Endothelial cell of umbilical vein (primary cell): ENCODE data around the gene ZNF548. TPM values are rescaled to one million over a fixed set of nuclear protein-coding genes. Genes with fewer than 3 reads are reported as not detected.

Source experiments
- BruUV-seq: library from RNA; stranded (reverse); fragments of 400-500 nt; replicated peaks from 2 replicates; lab custom pipeline; 2021; lab: Mats Ljungman, UMichigan
- CTCF ChIA-PET: fragments of 300-600, 350-600 bp; sonication (Branson Sonifier 250); formaldehyde crosslinking; loops from one replicate; lab custom pipeline; 2021; ENCODE audit warnings: antibody characterized with exemption, inconsistent platforms; lab: Charles Lee
- POLR2A ChIA-PET: fragments of 300-600, 350-600 bp; sonication (Branson Sonifier 250); formaldehyde crosslinking; loops from one replicate; lab custom pipeline; 2021; ENCODE audit warnings: antibody characterized with exemption, inconsistent platforms; lab: Charles Lee
- DNase-seq: peaks from one replicate; pipeline ENCODE4 v3.0.0-alpha.2; 2011; ENCODE audit warnings: low read depth, low spot score
- FAIRE-seq: peaks from 2 replicates; lab custom pipeline; 2011; peaks lifted over from hg19 to GRCh38; lab: Jason Lieb, UNC
- H2AFZ ChIP-seq: 2 replicates; pipeline ENCODE4 v1.6.0; 2012; ENCODE audit warnings: low read depth, low read length, control low read depth, inconsistent platforms
- H3K27ac ChIP-seq: 2 replicates; pipeline ENCODE4 v1.5.1; 2011; ENCODE audit warnings: low read depth, mild to moderate bottlenecking, control low read depth, low read length, moderate library complexity; ENCODE audit not compliant: insufficient read depth
- H3K27me3 ChIP-seq, 2 experiments: 2 replicates each; pipeline versions ENCODE4 v1.6.0 to v1.6.1; 2011; ENCODE audit warnings: low read length in 2 of 2, mixed read lengths in 1 of 2; ENCODE audit not compliant: control insufficient read depth in 2 of 2, insufficient read depth in 2 of 2
- H3K36me3 ChIP-seq, 2 experiments: 2 replicates in 1 of 2; 3 replicates in 1 of 2; pipeline ENCODE4 v1.5.1; 2011; ENCODE audit warnings: low read length in 2 of 2, mild to moderate bottlenecking in 1 of 2, moderate library complexity in 1 of 2; ENCODE audit not compliant: control insufficient read depth in 2 of 2, insufficient read depth in 2 of 2; ENCODE audit errors: extremely low read depth in 1 of 2
- H3K4me1 ChIP-seq: 3 replicates; pipeline ENCODE4 v1.5.1; 2011; ENCODE audit warnings: mild to moderate bottlenecking, low read length; ENCODE audit not compliant: control insufficient read depth, insufficient read depth; ENCODE audit errors: extremely low read depth
- H3K4me2 ChIP-seq: 2 replicates; pipeline ENCODE4 v1.6.1; 2011; ENCODE audit warnings: low read length, control low read depth, mixed read lengths; ENCODE audit not compliant: insufficient read depth
- H3K4me3 ChIP-seq, 3 experiments: fragments of 200-600 bp in 1 of 3; sonication (generic), shearing (Covaris generic) in 1 of 3; replicated peaks in 1 of 3; 2 replicates each; pipeline ENCODE4 v1.5.1; 2011 to 2016; ENCODE audit warnings: control low read depth in 3 of 3, low read length in 3 of 3, mild to moderate bottlenecking in 2 of 3, inconsistent platforms in 1 of 3, low read depth in 1 of 3, moderate library complexity in 1 of 3; ENCODE audit not compliant: insufficient read depth in 1 of 3
- H3K79me2 ChIP-seq: 2 replicates; pipeline ENCODE4 v1.6.0; 2012; ENCODE audit warnings: low read length, inconsistent platforms; ENCODE audit not compliant: control insufficient read depth, insufficient read depth
- H3K9ac ChIP-seq: replicated peaks from 2 replicates; pipeline ENCODE3; 2011; ENCODE audit warnings: low read length, control low read depth; ENCODE audit not compliant: insufficient read depth; ENCODE audit errors: extremely low read depth
- H3K9me1 ChIP-seq: replicated peaks from 3 replicates; pipeline ENCODE4 v1.6.0; 2011; ENCODE audit warnings: mild to moderate bottlenecking, low read length; ENCODE audit not compliant: control insufficient read depth, insufficient read depth; ENCODE audit errors: extremely low read depth
- H3K9me3 ChIP-seq: replicated peaks from 2 replicates; pipeline ENCODE4 v1.5.1; 2012; ENCODE audit warnings: low read length, inconsistent platforms; ENCODE audit not compliant: control insufficient read depth, insufficient read depth
- H4K20me1 ChIP-seq: replicated peaks from 2 replicates; pipeline ENCODE3; 2011; ENCODE audit warnings: mild to moderate bottlenecking, low read length; ENCODE audit not compliant: control insufficient read depth, insufficient read depth; ENCODE audit errors: extremely low read depth
- MAX ChIP-seq: IDR thresholded peaks from 2 replicates; pipeline ENCODE4 v1.6.1; 2011; ENCODE audit not compliant: insufficient read depth, insufficient read length
- POLR2AphosphoS5 ChIP-seq: IDR thresholded peaks from 2 replicates; pipeline ENCODE4 v1.6.1; 2012; ENCODE audit warnings: low read depth, mild to moderate bottlenecking, control low read depth, low read length, moderate library complexity; ENCODE audit not compliant: insufficient read depth
- dilution Hi-C: fragments of 300-500 bp; cut with MboI; formaldehyde crosslinking; loops from one replicate; pipeline ENCODE4 v1.15.0; 2019; ENCODE audit warnings: low sequenced_read_pairs; ENCODE audit not compliant: extremely low pct_ligation_motif_present
- intact Hi-C: fragments of 100-400 bp; cut with micrococcal nuclease; formaldehyde crosslinking; loops from one replicate; pipeline ENCODE4 v1.10.0; 2022
- polyA plus RNA-seq, 4 experiments: library from polyadenylated mRNA; depleted of rRNA in 3 of 4; stranded (reverse) in 3 of 4; unstranded in 1 of 4; fragments of >200 nt; gene quantifications; 2 replicates each; pipeline versions ENCODE4 v1.2.1 to v1.2.3, GENCODE V29; 2011 to 2012; ENCODE audit warnings: missing spikeins in 1 of 4
- total RNA-seq: library from RNA; stranded (reverse); gene quantifications from 2 replicates; pipeline ENCODE4 v1.2.3, GENCODE V29; 2021
- TF ChIP-seq, protein P1 (sequence below), 2 donors: IDR thresholded peaks; 1 replicate in 1 of 2; 2 replicates in 1 of 2; pipeline ENCODE4 v1.5.1; 2011; ENCODE audit warnings: low read length in 2 of 2, mild to moderate bottlenecking in 2 of 2, moderate library complexity in 2 of 2, control low read depth in 1 of 2, inconsistent platforms in 1 of 2, low read depth in 1 of 2; ENCODE audit not compliant: insufficient read depth in 1 of 2; ENCODE audit errors: extremely low read depth in 1 of 2

Gene ZNF548
- total and polyA plus RNA-seq, 2 donors (not counting 3 experiments of a cell fraction or from before 2014, with no cell fraction given) = 7.7 to 8.8 TPM

DNA sequence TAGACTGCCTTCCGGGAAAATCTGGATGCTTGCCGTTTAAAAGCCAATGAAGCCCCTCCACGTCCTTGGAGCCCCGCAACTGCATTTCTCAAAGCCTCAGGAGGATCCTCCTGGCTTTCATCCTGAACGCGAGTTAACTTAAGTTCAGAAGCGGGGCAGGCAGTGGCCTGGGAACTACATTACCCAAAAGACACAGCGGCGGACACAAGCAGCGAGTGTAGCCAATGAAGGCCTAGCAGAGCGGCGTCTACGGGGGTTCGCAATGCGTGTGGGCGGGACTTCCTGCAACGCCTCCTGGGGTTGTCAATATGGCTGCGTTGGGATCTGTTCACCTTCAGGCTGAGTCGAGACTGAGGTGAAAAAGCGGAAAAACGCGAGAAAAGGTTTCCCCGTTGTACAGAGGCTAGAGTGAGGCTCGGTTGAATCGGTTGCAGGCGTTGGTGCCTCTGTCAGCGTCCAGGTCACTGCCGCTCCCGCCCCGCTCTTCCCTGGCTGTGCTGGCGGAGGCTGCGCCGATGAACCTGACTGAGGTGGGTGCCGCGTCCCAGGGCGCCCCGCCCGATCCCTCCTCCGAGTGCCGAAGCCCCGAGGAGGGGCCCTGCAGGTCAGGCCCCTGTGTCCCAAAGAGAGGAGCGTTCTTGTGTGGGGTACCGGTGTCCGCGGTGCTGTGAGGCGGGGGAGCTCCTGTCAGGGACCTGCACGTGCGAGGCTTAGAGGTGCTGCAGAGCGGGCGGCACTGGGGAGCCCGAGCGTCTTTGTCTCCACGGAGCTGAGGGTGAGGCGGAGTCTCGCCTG is 21.4 kb downstream of the ZNF548 start, which contains the start of gene ZNF17:
Gene ZNF17, plus strand, starts transcription at position 285 of the 795 bp plus-strand sequence. CDS start 2,455 bp downstream, outside the sequence.
- CTCF ChIA-PET = no interaction called here
- intact Hi-C loops = loop anchor here (1.0 to 10.0 kb wide), 6 partner anchors 22 to 743 kb away; partner anchors contain the start of genes TRAPPC2B, ZNF547, ZNF548 and ZNF749

More for the DNA sequence above, 21.4 kb downstream of the ZNF548 start, which contains the start of gene ZNF17:
- no peaks in the 10 kb centered on the region for H3K27me3 ChIP-seq
- no peaks in the 10 kb centered on the region for H3K9me3 ChIP-seq
- no peaks in the 10 kb centered on the region for H4K20me1 ChIP-seq
- TF ChIP-seq, protein P1, sequence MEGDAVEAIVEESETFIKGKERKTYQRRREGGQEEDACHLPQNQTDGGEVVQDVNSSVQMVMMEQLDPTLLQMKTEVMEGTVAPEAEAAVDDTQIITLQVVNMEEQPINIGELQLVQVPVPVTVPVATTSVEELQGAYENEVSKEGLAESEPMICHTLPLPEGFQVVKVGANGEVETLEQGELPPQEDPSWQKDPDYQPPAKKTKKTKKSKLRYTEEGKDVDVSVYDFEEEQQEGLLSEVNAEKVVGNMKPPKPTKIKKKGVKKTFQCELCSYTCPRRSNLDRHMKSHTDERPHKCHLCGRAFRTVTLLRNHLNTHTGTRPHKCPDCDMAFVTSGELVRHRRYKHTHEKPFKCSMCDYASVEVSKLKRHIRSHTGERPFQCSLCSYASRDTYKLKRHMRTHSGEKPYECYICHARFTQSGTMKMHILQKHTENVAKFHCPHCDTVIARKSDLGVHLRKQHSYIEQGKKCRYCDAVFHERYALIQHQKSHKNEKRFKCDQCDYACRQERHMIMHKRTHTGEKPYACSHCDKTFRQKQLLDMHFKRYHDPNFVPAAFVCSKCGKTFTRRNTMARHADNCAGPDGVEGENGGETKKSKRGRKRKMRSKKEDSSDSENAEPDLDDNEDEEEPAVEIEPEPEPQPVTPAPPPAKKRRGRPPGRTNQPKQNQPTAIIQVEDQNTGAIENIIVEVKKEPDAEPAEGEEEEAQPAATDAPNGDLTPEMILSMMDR (IDR thresholded peaks at IDR 0.05; ENCODE audit: extremely low read depth in 1 of 2, insufficient read depth in 1 of 2, low read depth in 1 of 2, low read length in 2 of 2) = no peak
- TF ChIP-seq MAX (no peak), POLR2AphosphoS5 (no peak)
- DNase-seq = peak; percentile 95
- H3K4me1 ChIP-seq = peaks cover 8% of the 10 kb centered on the region
- peak; percentile 96 for FAIRE-seq
- no peak within 1 kb of the TSS for H3K27ac ChIP-seq
- H3K4me3 ChIP-seq = peak within 1 kb of the TSS; percentile 91 to 99 (median 97)
- peak within 1 kb of the TSS; percentile 99 for H2AFZ ChIP-seq
- no peaks in the 10 kb centered on the region for H3K9me1 ChIP-seq
- POLR2A ChIA-PET = no interaction called here
- peak within 1 kb of the TSS; percentile 92 for H3K4me2 ChIP-seq
- H3K79me2 ChIP-seq = peaks cover 3% of the 10 kb centered on the region
- dilution Hi-C loops = no loop called here
- BruUV-seq = TSS peak; percentile 29
- H3K9ac ChIP-seq = peak within 1 kb of the TSS; percentile 86
- peaks cover 0 to 2% of the 10 kb centered on the region in 2 experiments for H3K36me3 ChIP-seq
